B cell (primary cell): ENCODE data around the gene TMC8. TPM values are rescaled to one million over a fixed set of nuclear protein-coding genes. Genes with fewer than 3 reads are reported as not detected.

Experiments used
- ATAC-seq: fragments of 200-7000 bp; cut with Tn5 transposase; one replicate; pipeline ENCODE4 v1.10.0; 2021; ENCODE audit warnings: low read depth, mild to moderate bottlenecking, moderate number of reproducible peaks, moderate library complexity
- CTCF ChIA-PET: fragments of 350-600 bp; sonication (Branson Sonifier 250); formaldehyde crosslinking; loops from one replicate; lab custom pipeline; 2021; ENCODE audit warnings: antibody characterized with exemption, inconsistent platforms; lab: Charles Lee
- POLR2A ChIA-PET: fragments of 350-600 bp; sonication (Branson Sonifier 250); formaldehyde crosslinking; loops from one replicate; lab custom pipeline; 2021; ENCODE audit warnings: antibody characterized with exemption; lab: Charles Lee
- DNase-seq: peaks from one replicate; pipeline ENCODE4 v3.0.0; 2013
- H2AFZ ChIP-seq: 2 replicates; pipeline ENCODE4 v1.6.1; 2012; ENCODE audit warnings: mild to moderate bottlenecking, low read depth, low read length; ENCODE audit not compliant: insufficient read depth, poor library complexity, severe bottlenecking
- H3K27ac ChIP-seq, 2 donors: 1 replicate in 1 of 2; 2 replicates in 1 of 2; pipeline ENCODE4 v1.5.1; 2012 to 2013; ENCODE audit warnings: low read length in 2 of 2, mild to moderate bottlenecking in 2 of 2, moderate library complexity in 1 of 2
- H3K27me3 ChIP-seq, 4 experiments: fragments of 200-600 bp in 1 of 4; sonication (generic) in 1 of 4; replicated peaks in 1 of 4; 1 replicate in 2 of 4; 2 replicates in 2 of 4; pipeline versions ENCODE4 v1.6.1 to v1.7.0; 2013 to 2016; ENCODE audit warnings: low read length in 3 of 4, mild to moderate bottlenecking in 2 of 4, mixed read lengths in 1 of 4, moderate library complexity in 1 of 4; ENCODE audit not compliant: insufficient read depth in 4 of 4, control insufficient read depth in 3 of 4; ENCODE audit errors: control extremely low read depth in 1 of 4
- H3K36me3 ChIP-seq, 2 experiments: replicated peaks in 1 of 2; 1 replicate in 1 of 2; 2 replicates in 1 of 2; pipeline versions ENCODE4 v1.6.1 to v1.7.1; 2013; ENCODE audit warnings: low read length in 1 of 2; ENCODE audit not compliant: insufficient read depth in 2 of 2, control insufficient read depth in 1 of 2; ENCODE audit errors: control extremely low read depth in 1 of 2, extremely low read depth in 1 of 2
- H3K4me1 ChIP-seq, 2 donors: fragments of 200-600 bp in 1 of 2; sonication (generic) in 1 of 2; 1 replicate in 1 of 2; 2 replicates in 1 of 2; pipeline versions ENCODE4 v1.5.1 to v1.6.1; 2013 to 2017; ENCODE audit warnings: low read length in 2 of 2; ENCODE audit not compliant: control insufficient read depth in 2 of 2, insufficient read depth in 2 of 2
- H3K4me2 ChIP-seq: replicated peaks from 2 replicates; pipeline ENCODE3; 2012; ENCODE audit warnings: mild to moderate bottlenecking, low read depth, low read length; ENCODE audit not compliant: poor library complexity, severe bottlenecking
- H3K4me3 ChIP-seq, 5 experiments: fragments of 200-600 bp in 1 of 5; sonication (generic) in 1 of 5; 1 replicate in 3 of 5; 2 replicates in 2 of 5; pipeline versions ENCODE4 v1.5.1 to v1.7.0; 2011 to 2016; ENCODE audit warnings: low read length in 4 of 5, mild to moderate bottlenecking in 4 of 5, low read depth in 2 of 5, control low read depth in 1 of 5, moderate library complexity in 1 of 5; ENCODE audit not compliant: insufficient read depth in 1 of 5; ENCODE audit errors: control extremely low read depth in 1 of 5, extremely low read depth in 1 of 5
- H3K79me2 ChIP-seq: fragments of 200-600 bp; sonication (generic); one replicate; pipeline ENCODE4 v1.6.0; 2016; ENCODE audit warnings: low read length; ENCODE audit not compliant: control insufficient read depth, insufficient read depth
- H3K9ac ChIP-seq: fragments of 200-600 bp; sonication (generic); 2 replicates; pipeline ENCODE4 v1.6.1; 2017; ENCODE audit warnings: mild to moderate bottlenecking, low read length, moderate library complexity
- H3K9me3 ChIP-seq, 3 donors: one replicate each; pipeline versions ENCODE4 v1.6.1 to v1.7.1; 2013; ENCODE audit warnings: low read length in 2 of 3; ENCODE audit not compliant: control insufficient read depth in 2 of 3, insufficient read depth in 1 of 3; ENCODE audit errors: control extremely low read depth in 1 of 3
- H4K20me1 ChIP-seq: 2 replicates; pipeline ENCODE4 v1.6.0; 2012; ENCODE audit warnings: mild to moderate bottlenecking, low read length; ENCODE audit not compliant: insufficient read depth, control insufficient read depth, poor library complexity, severe bottlenecking
- H3K27ac Mint-ChIP-seq: one replicate; pipeline ENCODE4 v1.8.0; 2021; ENCODE audit warnings: mixed read lengths
- H3K27me3 Mint-ChIP-seq: one replicate; pipeline ENCODE4 v1.8.0; 2021; ENCODE audit warnings: mixed read lengths
- H3K4me1 Mint-ChIP-seq: one replicate; pipeline ENCODE4 v1.8.0; 2021; ENCODE audit warnings: mixed read lengths
- H3K4me3 Mint-ChIP-seq: one replicate; pipeline ENCODE4 v1.8.0; 2021; ENCODE audit warnings: mixed read lengths
- H3K9me3 Mint-ChIP-seq: one replicate; pipeline ENCODE4 v1.8.0; 2022; ENCODE audit warnings: mixed read lengths; ENCODE audit not compliant: insufficient read depth
- CTCF ChIP-seq: fragments of 200-600 bp; IDR thresholded peaks from one replicate; pipeline ENCODE4 v1.8.0; 2022; ENCODE audit warnings: antibody characterized with exemption, mild to moderate bottlenecking
- EZH2 ChIP-seq: IDR thresholded peaks from 2 replicates; pipeline ENCODE4 v1.6.1; 2012; ENCODE audit warnings: borderline replicate concordance, low read depth, mild to moderate bottlenecking, moderate library complexity, low read length; ENCODE audit not compliant: insufficient read depth, poor library complexity, severe bottlenecking
- WGBS: methylation state at CpG from one replicate; pipeline ENCODE4 v1.1.5; 2013; ENCODE audit warnings: missing lambda C conversion rate; ENCODE audit not compliant: insufficient coverage; 5-methylcytosine and 5-hydroxymethylcytosine counted together
- intact Hi-C: fragments of 100-400 bp; cut with micrococcal nuclease; formaldehyde crosslinking; loops from one replicate; pipeline ENCODE4 v1.10.0; 2022
- polyA plus RNA-seq: library from polyadenylated mRNA; depleted of rRNA; stranded (reverse); fragments of >200 nt; gene quantifications from 2 replicates; pipeline ENCODE4 v1.2.3, GENCODE V29; 2012
- total RNA-seq, 2 donors: library from RNA; stranded (reverse); fragments of 120-200 nt in 1 of 2; gene quantifications; 1 replicate in 1 of 2; 2 replicates in 1 of 2; pipeline versions ENCODE4 v1.2.3 to v1.2.4, GENCODE V29; 2013 to 2022

The TMC8 gene
- total and polyA plus RNA-seq, 2 donors (not counting 1 experiment from before 2014, with no cell fraction given) = 235 to 352 TPM

GRCh38 chr17:78140169-78141051 lies 9.8 kb downstream of the TMC8 start:
- peak; percentile 88 for ATAC-seq
- DNase-seq = peak; percentile 96
- Mint-ChIP-seq H3K4me1 (peaks cover 82% of the 10 kb centered on the region), H3K27ac (peak overlapping the region; percentile 73), H3K9me3 (no peaks in the 10 kb centered on the region), H3K4me3 (peak overlapping the region; percentile 46), H3K27me3 (no peaks in the 10 kb centered on the region)
- no peak overlapping the region for H3K9ac ChIP-seq
- peak overlapping the region; percentile 43 for H3K4me2 ChIP-seq
- no peak overlapping the region for H2AFZ ChIP-seq
- TF ChIP-seq EZH2 = no peak
- no peak for TF ChIP-seq CTCF
- peaks cover 0 to 10% (median 0%) of the 10 kb centered on the region in 3 donors for H3K9me3 ChIP-seq
- no peak overlapping the region for H3K4me3 ChIP-seq
- peaks cover 26% of the 10 kb centered on the region for H4K20me1 ChIP-seq
- H3K27ac ChIP-seq = peak overlapping the region; percentile 43 to 51
- 40% methylated on average over 57 of the region's 58 CpGs for WGBS
- CTCF ChIA-PET = interaction anchor here (0.6 to 14.1 kb wide), 9 partner anchors 10 to 119 kb away, joined by 3 to 357 read pairs (median 5); partner anchors contain the start of genes SYNGR2, TK1 and TMC8
- no peaks in the 10 kb centered on the region for H3K27me3 ChIP-seq
- POLR2A ChIA-PET = interaction anchor here (0.6 to 22.6 kb wide), 10 partner anchors 12 to 132 kb away, joined by 3 to 432 read pairs (median 4); partner anchors contain the start of genes SYNGR2, TMC6 and TMC8
- intact Hi-C loops = loop anchor here (1.0 to 2.0 kb wide), 8 partner anchors 8 to 74 kb away; partner anchors contain the start of genes AFMID, BIRC5, SYNGR2 and TK1
- H3K4me1 ChIP-seq = peaks cover 72 to 94% of the 10 kb centered on the region in 2 donors
- peaks cover 21% of the 10 kb centered on the region for H3K79me2 ChIP-seq
- H3K36me3 ChIP-seq = peaks cover 0 to 52% of the 10 kb centered on the region in 2 experiments
